Frontal cortex (tissue), 4 donors: ENCODE measurements around the gene THUMPD3. TPM values are rescaled to one million over a fixed set of nuclear protein-coding genes. Genes with fewer than 3 reads are reported as not detected.

Source experiments
- DNase-seq, 2 donors: peaks; one replicate each; pipeline ENCODE4 v3.0.0; 2012; ENCODE audit warnings: low spot score in 2 of 2
- FAIRE-seq: peaks from 2 replicates; lab custom pipeline; 2012; peaks lifted over from hg19 to GRCh38; lab: Jason Lieb, UNC
- total RNA-seq: library from RNA; depleted of rRNA; stranded (reverse); fragments of >200 nt; gene quantifications from one replicate; pipeline ENCODE4 v1.2.3, GENCODE V29; 2014
- donor health status: control.
- donor health status: control.
- donor health status: control.

Gene THUMPD3
- total RNA-seq, 1 donor from 2014 or later = 79.1 TPM

DNA sequence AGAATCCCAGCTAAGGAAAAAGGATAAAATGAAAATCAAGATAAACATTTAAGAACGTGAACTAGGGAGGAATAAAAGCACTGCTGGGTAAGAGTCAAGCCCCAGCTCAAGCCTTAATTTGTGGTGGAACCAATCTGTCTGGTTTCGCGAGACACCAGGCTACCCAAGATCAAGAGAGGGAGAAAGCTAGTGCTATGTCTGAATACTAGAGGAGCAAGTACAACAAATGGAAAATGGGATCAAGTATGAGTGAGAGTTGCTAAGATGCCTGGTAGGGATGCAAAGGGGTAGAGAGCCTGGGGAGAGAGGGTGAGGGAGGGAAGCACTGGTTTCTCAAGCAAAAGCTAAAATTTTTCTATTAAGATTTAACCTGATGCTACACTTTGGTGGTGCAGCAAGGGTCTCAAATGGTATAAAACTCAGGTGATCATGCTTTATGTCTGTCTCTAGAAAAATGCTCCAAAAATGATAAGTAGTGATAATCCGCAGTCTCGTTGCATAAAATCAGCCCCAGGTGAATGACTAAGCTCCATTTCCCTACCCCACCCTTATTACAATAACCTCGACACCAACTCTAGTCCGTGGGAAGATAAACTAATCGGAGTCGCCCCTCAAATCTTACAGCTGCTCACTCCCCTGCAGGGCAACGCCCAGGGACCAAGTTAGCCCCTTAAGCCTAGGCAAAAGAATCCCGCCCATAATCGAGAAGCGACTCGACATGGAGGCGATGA is 32.9 kb downstream of the THUMPD3 start:
- no peak for FAIRE-seq
- DNase-seq = no peak

DNA sequence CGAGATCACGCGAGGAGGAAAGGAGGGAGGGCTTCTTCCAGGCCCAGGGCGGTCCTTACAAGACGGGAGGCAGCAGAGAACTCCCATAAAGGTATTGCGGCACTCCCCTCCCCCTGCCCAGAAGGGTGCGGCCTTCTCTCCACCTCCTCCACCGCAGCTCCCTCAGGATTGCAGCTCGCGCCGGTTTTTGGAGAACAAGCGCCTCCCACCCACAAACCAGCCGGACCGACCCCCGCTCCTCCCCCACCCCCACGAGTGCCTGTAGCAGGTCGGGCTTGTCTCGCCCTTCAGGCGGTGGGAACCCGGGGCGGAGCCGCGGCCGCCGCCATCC is 33.4 kb downstream of the THUMPD3 start:
- no peak for DNase-seq
- FAIRE-seq = no peak

DNA sequence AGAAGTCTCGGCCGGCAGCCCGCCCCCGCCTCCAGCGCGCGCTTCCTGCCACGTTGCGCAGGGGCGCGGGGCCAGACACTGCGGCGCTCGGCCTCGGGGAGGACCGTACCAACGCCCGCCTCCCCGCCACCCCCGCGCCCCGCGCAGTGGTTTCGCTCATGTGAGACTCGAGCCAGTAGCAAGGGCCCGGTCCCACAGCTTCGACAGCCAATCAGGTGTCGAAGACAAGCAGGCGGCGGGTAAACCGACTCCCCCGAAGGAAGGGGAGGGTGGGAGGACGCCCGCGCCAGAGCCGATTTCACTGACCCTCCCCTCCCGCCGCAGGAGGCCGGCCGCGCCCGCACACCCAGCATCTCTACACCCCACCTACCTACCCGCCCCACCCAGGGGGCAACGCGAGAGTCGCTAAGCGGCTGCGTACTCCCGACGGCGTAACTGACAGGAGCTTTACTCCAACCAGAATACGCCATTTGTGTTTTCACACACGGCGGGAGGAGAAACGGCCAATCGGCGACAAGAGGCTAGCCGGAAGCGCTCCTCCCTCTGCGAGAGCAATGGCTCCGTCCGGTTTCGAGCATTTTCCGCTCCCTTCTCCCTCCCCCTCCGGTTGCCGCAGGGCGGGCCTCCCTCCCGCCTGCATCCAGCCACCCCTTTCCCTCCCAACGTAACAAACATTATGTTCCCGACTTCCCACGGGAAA is 33.9 kb downstream of the THUMPD3 start:
- FAIRE-seq (no peak), DNase-seq (peak; percentile 82 to 91)

DNA sequence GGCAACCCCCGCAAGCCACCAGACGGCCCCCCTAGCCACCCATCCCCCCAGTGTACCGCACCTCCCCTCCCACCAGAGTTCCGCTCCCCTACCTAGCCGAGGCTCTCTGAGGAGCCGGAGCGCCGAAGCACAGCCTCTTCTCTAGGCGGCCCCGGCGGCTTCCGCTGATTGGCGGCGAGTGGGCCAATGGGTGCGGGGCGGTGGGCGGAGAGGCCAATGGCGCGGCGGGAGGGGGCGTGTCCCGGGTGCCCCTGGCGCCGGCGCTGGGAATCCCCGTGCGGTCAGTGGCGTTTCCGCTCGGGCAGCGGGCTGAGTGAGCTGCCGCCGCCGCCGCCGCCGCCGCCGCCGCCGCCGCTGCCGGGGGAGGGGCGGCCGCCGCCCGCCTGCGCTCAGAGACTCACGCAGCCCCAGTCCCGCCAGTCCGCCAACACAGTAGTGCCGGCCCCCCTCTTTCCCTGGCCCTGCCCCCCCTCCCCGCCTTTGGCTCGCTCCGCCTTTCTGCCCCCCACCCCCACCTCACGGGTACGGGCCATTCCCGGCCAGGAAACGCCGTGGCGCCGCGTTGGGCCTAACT is 34.6 kb downstream of the THUMPD3 start, which contains the start of gene SETD5:
SETD5 (plus strand) TSS at position 284 of the 574 bp plus-strand sequence. CDS start 31,324 bp downstream, outside the sequence.
- FAIRE-seq (no peak), DNase-seq (peak; percentile 93 to 97)

DNA sequence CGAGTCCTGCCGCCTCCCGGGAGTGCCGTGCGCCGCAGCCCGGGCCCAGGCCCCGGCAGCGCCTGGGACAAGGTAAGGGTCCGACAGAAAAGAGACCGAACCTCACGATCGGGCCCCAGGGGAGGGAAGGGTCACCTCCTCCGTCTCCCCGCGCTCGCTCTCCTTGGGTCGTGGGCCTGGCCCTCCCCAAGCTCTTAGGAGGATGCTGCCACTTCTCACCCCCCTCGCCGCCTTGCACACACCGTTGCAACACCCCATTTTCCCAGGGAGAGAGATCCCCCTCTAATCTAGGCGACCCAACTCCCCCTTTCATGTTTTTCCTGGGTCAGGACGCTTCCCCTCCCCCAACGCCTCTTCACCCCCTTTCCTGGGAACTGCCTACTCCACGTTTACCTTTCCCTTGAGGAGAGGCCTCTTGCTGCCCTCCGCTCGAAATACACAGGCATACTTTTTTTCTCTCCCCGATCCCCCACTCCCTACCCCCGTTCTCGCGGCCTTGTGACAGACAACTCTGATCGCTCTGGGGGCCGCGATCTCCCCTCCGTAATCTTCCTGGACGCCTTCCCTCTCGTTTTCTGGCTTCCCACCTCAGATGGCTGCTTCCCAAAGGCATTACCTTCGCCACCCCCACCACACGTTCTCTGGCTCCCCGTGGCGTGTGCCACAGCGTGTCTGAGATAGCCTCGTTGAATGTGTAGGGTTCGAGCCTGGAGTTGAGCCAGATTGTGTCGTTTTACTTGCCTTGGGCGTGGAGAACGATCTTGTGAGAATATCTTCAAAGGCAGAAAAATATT is 35.2 kb downstream of the THUMPD3 start:
- FAIRE-seq (no peak), DNase-seq (peak in 1 of 2 donors; percentile 20)

DNA sequence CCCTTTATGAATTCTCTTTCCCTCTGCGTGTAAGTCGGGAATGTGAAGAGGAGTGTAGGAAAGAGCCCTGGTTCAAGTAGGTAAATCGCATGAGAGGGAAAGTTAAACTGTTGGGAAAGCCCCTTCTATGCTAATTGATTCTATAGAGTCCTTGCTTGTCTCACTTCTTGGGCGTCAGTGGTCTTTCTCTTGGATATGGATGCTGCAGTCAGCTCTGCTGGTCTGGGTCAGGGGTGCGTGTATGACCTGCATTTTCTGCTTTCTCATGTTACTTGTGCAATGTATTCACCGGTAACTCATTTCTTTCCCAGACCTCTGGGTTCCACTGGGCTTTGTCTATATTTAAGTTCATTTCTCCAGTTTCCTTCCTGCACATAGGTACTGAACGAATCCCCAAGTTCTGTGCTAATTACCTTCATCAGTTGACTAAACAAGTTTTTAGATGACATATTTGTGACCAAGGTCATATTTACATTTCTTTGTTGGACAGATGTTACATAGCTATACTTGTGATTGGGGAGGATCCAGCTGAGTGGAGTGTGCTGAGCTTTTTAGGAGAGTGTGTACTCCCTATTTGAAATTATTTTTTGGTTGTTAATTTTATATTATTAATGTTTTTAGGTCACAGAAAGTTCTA is 36.0 kb downstream of the THUMPD3 start:
- no peak for FAIRE-seq

DNA sequence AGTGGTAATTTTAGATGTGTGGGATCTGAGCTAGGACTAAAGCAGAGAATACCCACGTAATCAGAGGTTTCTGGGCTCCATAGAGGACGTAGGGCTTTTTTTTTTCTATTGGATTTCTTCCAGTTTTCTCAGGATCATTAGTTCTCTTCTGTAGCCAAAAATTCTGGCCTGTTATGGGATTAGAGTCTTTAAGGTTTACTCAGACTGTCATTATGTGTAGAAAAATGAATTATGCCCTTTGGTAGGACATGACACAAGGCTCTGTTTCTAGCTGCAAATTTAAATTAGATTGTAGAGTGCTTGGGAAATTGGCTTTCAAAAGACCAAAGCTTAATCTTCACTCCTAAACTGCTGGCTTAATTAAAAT is 36.5 kb downstream of the THUMPD3 start:
- FAIRE-seq = no peak
- no peak for DNase-seq

More for the DNA sequence above, 36.0 kb downstream of the THUMPD3 start:
- no peak for DNase-seq

DNA sequence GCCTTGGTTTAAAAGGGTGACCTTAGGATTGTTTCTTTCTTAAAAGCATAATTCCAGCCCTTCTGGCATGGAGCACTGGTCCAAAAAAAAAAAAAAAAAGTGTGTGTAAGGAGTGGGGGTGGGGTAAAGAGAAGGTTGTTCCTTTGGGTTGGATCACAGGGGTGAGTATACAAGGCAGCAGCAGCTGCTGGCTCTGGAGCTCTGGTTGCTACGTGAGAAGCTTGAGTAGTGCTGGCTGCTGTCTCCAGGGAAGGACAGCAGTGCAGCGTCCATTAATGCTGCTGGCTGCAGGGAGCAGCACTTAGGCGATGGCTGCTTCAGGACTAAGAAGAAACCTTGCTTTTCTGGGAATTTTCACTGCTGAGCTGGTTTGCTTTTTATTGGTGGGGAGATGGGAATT is 36.9 kb downstream of the THUMPD3 start:
- FAIRE-seq = no peak
- peak; percentile 27 to 41 for DNase-seq

DNA sequence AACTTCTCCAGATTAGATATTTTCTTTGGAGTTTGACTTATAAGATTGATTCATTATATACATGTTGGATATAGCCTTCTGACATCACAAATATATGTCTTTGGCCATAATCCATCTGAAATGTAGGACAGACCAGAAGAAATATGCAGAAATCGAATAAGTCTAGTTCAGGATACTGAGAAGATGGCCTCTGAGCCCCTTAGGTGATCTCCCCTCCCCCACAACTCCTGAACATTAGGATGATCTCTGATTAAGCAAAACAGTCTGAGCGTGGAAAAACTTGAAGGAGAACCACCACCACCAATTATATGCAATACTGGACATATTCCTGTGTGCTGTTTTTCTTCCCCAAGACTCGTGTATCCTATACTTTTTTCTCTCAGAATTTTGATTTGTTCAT is 37.8 kb downstream of the THUMPD3 start:
- FAIRE-seq = no peak

DNA sequence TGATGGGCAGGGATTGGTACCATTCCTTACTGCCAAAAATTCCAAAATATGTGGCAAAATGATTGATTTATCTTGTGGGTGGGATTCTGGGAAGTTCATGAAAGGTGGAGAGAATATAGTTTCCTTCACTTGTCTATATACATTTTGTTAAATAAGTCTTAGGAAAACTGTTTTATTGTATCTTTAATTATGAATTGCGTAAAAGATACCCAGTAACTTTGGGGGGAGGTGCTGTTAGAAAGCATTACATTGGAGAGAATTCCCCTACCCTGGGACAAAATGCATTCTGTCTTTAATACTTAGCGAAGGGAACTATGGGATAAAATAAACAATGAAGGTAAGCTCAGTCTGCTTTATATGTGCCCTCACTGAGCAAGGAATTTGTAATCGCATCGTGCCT is 39.1 kb downstream of the THUMPD3 start:
- DNase-seq (no peak), FAIRE-seq (no peak)

More for the DNA sequence above, 37.8 kb downstream of the THUMPD3 start:
- no peak for DNase-seq

DNA sequence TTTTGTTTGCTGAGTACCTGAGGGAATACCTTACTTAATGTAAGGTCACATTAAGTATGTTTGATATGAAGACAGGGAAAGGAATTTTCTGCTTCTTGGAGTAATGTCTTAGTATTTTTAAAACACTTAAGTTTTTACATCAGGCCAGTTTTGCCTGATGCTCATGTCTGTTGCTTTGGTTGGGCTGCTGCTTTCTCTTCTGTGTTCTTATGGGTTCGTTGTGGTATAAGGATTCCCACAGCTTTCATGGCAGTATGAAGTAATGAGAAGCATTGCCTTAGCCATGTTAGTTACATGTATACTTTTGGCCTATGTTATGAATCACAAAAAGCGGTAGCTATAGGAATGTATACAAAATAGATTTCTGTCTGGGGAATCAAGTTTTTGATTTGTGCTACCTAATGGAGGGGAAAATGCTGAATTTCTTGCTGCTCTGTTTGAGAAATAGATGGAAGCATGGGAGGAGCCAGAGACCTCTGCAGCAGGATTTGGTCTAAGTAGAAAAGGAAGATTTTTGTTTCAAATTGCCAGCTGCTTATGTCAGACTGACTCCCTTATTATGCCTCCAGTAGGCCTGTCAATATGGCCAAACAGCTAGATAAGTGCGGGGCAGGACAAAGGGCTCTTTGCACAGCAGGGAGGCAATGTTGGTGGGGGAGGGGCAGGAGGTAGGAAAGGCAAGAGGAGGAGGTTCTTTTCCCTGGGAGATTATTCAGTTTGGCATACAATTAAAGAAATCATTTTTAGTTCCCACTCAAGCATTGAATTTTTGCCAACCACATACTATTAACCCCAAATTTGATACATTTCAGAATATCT is 39.8 kb downstream of the THUMPD3 start:
- no peak for FAIRE-seq
- peak; percentile 20 to 34 for DNase-seq

DNA sequence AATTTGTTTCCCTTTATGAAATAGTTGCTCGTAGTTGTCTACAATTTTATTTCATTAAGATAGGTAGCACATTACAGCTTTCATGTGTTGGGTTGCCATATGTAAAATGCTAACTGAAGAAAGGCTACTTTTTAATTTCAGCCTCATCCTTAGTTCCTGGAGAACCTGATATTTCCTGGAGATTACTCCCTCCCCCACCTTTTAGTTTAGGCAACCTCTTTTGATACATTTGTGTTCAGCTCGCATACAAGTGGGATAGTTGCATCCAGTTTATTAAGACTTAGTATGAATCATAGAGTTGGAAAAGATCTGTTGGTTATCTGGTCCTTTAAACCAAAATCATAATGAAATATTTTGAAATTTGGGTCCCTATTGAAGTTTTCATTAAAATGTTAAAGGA is 40.6 kb downstream of the THUMPD3 start:
- no peak for DNase-seq
- no peak for FAIRE-seq

DNA sequence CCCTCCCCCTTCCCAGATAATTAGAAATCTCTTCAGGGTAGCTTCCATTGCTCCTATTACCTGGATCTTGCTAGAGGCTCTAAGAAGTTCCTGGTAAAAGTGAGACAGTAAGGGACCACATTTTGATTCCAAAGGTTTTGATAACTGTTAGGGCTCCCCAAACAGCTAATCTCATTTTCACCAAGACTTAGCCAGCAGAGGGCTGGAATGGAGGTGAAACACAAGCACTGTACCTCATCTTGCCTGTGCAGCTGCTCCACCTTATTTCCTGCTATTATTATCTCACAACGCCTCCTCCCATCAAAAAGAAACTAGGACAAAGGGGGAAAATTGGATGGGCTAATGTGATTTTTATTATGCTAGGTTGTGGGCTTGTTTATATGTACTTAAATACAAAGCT is 41.8 kb downstream of the THUMPD3 start:
- no peak for FAIRE-seq
- no peak for DNase-seq

DNA sequence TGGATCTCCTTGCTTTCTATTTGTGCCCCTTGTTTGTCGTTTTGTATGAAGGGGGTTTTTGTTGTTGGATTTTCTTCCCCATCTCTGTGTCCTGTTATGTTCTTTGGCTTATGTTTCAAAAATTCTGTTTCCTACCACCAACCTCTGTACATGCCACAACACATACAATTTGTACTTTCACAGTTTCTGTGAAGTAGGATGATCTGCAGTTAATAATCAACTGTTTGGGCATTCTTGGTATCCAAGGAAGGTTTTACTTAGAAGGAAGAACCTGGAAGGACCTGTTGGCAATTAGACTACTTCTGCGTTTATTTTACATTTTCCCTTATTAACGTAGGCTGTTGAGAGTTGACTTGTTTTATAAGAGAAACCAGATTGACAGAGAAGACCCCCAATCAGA is 42.9 kb downstream of the THUMPD3 start:
- DNase-seq (no peak), FAIRE-seq (no peak)

DNA sequence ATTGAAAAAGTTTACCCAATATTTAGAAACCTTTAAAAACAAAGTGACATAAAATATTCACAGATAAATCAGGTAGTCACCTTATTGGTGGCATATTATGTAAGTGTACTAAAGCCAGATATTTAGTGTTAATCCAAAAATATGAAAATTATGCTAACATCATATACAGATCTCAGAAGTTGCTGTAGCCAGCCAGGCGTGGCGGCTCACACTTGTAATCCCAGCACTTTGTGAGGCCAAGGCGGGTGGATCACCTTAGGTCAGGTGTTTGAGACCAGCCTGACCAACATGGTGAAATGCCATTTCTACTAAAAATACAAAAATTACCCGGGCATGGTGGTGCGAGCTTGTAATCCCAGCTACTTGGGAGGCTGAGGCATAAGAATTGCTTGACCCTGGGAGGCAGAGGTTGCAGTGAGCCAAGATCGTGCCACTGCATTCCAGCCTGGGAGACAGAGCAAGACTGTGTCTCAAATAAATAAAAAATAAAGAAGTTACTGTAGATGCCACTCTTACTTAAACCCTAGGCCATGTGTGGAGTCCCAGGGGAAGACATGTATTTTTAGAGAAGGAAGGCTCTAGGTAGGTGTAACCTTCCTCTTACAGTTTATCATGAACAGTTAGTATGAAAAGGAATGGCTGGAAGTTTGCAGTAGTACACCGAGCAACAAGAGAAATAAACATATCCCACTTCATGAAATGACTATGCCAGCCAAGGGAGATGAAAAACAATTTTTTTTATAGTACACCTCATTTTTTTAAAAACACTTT is 44.2 kb downstream of the THUMPD3 start:
- FAIRE-seq = no peak
- no peak for DNase-seq

DNA sequence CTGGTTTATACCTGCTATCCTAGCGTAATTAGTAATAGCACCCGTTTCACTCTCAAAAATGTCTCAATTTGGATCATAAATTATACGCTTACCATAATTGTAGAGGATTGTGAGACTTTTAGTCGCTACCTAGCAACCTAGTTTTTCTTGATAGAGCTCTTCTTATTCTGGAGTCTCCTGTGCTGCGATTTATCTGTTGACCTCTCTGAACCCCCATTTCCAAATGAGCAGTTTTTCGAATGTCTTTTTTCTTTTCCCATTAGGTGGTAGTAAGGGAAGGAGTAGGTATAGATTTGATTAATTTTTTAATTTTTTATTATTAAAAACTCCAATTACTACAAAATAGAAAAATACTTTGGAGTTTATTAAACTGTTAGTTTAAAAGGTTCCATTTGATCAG is 45.2 kb downstream of the THUMPD3 start:
- DNase-seq = no peak
- FAIRE-seq = no peak

DNA sequence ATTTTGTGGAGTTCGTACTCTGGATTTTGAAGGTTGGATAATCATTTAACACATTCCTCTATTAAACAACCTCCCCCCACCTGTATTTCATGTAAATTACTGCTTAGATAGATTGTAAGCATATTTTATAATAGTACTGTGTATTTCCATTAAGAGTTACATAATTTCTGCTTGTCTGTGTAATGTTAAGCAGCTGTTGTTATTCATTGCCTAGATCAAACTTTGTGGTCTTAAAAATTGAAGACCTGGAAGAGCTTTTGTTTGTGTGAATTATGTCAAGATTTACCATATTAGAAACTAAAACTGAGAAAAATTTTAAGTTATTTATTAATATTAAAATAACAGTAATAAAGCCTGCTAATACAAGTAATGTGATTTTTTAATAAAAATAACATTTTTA is 45.7 kb downstream of the THUMPD3 start:
- no peak for FAIRE-seq

More for the DNA sequence above, 45.7 kb downstream of the THUMPD3 start:
- no peak for DNase-seq
